H54 (cell line): ENCODE measurements around the gene FAM20A.
"Not testable (repeated sequence)": the region's sequence is repeated elsewhere in the genome, so short reads cannot be mapped to it uniquely, and the experiment has no call there.

Experiments used
- DNase-seq: peaks from one replicate; pipeline ENCODE4 v3.0.0; 2011; ENCODE audit warnings: low spot score, mixed read lengths; ENCODE audit not compliant: insufficient read length
- FAIRE-seq: peaks from 3 replicates; lab custom pipeline; 2011; peaks lifted over from hg19 to GRCh38; lab: Jason Lieb, UNC
- POLR2A ChIP-seq: IDR thresholded peaks from 2 replicates; pipeline ENCODE4 v1.6.1; 2011; ENCODE audit warnings: low read depth, mild to moderate bottlenecking, low read length

Gene FAM20A

GRCh38 chr17:68522266-68522665, 78.9 kb downstream of the FAM20A start:
- no peak for FAIRE-seq
- no peak for DNase-seq
- TF ChIP-seq POLR2A = no peak

DNA sequence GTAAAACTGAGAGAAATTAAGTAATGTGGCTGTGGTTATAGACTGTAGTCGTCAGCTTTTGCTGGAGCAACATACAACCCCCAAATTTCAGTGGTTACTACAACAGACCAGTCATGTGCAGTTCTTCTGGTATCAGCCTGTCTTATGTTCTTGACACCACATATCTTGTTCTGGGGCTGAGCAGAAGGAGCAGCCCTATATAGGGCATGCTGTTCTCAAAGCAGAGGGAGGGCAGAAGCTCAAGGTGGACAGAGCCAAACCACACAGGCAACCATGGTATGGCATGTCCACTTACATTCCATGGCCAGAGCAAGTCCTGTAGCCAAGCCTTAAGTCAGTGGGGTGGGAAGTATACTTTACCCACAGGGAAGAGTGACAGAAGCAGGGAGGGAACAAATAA, 81.3 kb downstream of the FAM20A start:
- FAIRE-seq = no peak
- no peak for TF ChIP-seq POLR2A
- DNase-seq = no peak

DNA sequence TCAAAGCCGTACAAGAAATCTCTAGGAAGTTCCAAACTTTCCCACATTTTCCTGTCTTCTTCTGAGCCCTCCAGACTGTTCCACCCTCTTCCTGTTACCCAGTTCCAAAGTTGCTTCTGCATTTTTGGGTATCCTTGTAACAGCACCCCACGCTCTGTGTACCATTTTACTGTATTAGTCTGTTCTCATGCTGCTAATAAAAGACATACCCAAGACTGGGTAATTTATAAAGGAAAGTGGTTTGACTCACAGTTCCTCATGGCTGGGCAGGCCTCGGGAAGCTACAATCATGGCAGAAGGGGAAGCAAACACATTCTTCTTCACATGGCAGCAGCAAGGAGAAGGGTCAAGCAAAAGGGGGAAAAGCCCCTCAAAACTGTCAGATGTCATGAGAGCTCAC, 82.1 kb downstream of the FAM20A start:
- DNase-seq, FAIRE-seq: not testable (repeated sequence)

GRCh38 chr17:68518063-68518815, 82.9 kb downstream of the FAM20A start:
- FAIRE-seq (no peak), DNase-seq (no peak)
- TF ChIP-seq POLR2A = no peak

DNA sequence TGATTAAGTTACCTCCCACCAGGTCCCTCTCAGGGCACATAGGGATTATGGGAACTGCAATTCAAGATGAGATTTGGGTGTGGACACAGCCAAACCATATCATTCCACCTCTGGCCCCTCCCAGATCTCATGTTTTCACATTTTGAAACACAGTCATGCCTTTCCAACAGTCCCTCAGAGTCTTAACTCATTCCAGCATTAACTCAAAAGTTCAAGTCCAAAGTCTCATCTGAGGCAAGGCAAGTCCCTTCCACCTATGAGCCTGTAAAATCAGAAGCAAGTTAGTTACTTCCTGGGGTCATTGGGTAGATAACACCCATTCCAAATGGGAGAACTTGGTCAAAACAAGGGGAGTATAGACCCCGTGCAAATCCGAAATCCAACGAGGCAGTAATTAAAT, 83.6 kb downstream of the FAM20A start:
- FAIRE-seq, DNase-seq: not testable (repeated sequence)

- no peak for FAIRE-seq
- DNase-seq = no peak
- no peak for TF ChIP-seq POLR2A
These were observed 84.4 kb downstream of the FAM20A start for GRCh38 chr17:68516732-68517131.

GRCh38 chr17:68514831-68515635, 86.1 kb downstream of the FAM20A start:
- FAIRE-seq (no peak), DNase-seq (no peak)
- no peak for TF ChIP-seq POLR2A

DNA sequence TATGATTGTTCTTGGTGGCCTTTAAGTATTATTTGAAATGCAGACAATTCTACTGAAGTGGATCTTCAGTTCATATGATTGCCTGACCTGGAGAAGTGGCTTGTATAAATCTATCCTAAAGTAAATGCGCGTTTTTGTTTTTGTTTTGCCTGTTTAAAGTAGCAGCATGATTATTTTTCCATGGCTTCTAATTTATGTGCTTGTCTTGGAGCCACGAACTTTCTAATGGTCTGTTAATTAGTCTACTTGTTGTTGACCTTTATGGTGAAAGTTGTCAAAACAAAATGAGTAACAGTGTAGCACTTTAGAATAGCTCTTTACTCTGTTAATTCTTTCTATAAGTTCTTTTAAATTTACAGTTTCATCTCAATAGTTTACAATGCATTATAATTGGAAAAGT, 87.2 kb downstream of the FAM20A start:
- FAIRE-seq = no peak
- DNase-seq = no peak
- TF ChIP-seq POLR2A = no peak

DNA sequence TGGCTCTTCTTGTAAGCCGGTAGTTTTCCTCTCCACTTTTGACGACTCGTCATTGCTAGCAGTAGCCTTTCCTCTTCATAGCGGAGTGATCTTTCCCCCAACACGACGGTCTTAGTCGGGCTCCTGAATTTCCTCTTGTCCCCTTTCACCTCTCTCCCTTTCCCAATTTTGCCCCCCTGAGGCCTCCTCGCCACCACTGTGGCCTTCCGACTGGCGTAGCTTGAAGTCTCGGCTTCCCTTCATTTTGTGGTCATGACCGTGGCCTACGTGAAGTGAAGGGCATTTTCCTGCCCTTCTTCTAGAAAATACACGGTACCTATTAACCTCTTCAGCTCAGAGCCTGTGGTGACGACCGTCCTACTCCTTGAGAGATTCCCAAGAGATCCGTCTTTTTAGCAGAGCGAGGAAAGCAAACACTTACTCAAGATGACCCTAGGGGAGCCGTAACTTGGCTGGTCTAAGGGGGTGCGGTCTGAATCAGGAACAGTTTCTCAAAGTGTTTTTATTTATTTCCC, 88.2 kb downstream of the FAM20A start:
- DNase-seq (peak; percentile 34), FAIRE-seq (no peak)
- TF ChIP-seq POLR2A = no peak

GRCh38 chr17:68512247-68512959, 88.8 kb downstream of the FAM20A start, which contains the start of gene PRKAR1A:
Gene PRKAR1A (plus strand): TSS chr17:68512430. CDS start chr17:68515400, 2,970 bp downstream.
- DNase-seq (peak; percentile 97), FAIRE-seq (peak; percentile 83)
- TF ChIP-seq POLR2A = peak; percentile 80

- TF ChIP-seq POLR2A = no peak; the same call in 1 of the 2 replicates
- DNase-seq (peak; percentile 63), FAIRE-seq (no peak)
These were observed 89.4 kb downstream of the FAM20A start for GRCh38 chr17:68511671-68512246.

GRCh38 chr17:68511254-68511670, 89.9 kb downstream of the FAM20A start:
- DNase-seq = no peak
- FAIRE-seq = no peak
- TF ChIP-seq POLR2A = no peak

DNA sequence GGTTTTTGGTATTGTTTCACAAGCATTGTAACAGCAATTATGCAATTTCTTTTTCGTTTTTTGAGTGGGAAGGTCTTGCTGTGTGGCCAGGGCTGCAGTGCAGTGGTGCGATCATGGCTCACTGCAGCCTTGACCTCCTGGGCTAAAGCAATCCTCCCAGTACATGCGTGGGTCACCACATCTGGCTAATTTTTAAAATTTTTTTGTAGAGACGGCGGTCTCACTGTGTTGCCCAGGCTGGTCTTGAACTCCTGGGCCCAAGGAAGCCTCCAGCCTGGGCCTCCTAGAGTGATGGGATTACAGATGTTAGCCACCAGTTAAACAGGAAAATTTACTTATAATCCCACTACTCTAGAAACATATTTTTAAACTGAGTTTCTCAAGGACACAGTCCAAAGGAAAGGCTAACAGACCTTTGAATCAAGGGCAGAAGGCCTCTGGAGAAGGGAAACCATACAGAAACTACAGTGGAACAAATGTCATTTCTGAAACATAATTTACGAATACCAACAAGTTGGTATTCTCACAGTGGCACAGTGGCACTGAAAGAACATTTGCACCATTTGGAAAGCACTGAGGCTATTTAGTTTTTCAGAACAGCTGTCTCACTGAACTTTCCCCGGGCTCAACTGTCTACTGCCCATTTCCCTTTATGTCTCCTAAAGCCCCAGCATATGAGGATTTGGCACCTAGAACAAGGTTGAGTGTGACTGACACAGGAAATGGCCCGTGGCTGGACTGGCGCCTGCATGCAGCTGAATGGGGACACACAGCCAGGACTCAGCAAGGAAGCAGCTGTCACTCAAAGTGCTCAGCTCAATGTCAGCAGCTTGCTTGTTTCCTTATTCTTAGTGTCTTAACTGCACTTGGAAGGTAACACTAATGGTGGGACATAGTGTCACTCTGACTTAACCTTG, 91.8 kb downstream of the FAM20A start:
- no peak for TF ChIP-seq POLR2A
- FAIRE-seq (no peak), DNase-seq (no peak)
